ENCODE data around the gene RALY.
"Not testable (repeated sequence)": the region's sequence is repeated elsewhere in the genome, so short reads cannot be mapped to it uniquely, and the experiment has no call there.

DNA sequence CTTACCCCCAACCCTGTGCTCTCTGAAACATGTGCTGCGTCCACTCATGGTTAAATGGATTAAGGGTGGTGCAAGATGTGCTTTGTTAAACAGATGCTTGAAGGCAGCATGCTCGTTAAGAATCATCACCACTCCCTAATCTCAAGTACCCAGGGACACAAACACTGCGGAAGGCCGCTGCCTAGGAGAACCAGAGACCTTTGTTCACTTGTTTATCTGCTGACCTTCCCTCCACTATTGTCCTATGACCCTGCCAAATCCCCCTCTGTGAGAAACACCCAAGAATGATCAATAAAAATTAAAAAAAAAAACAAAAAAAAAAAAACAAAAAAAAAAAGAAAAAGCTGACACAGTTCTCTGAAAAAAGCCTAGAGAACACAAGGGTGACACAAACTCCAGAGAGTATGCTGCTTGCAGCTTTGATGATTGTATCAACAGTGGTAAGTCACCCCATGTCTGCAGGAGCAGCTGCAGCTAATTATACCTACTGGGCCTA is 139.7 kb downstream of the RALY start:
- not testable (repeated sequence) for TF ChIP-seq POLR2A (IDR thresholded peaks at IDR 0.05)
- TF ChIP-seq, protein P1, sequence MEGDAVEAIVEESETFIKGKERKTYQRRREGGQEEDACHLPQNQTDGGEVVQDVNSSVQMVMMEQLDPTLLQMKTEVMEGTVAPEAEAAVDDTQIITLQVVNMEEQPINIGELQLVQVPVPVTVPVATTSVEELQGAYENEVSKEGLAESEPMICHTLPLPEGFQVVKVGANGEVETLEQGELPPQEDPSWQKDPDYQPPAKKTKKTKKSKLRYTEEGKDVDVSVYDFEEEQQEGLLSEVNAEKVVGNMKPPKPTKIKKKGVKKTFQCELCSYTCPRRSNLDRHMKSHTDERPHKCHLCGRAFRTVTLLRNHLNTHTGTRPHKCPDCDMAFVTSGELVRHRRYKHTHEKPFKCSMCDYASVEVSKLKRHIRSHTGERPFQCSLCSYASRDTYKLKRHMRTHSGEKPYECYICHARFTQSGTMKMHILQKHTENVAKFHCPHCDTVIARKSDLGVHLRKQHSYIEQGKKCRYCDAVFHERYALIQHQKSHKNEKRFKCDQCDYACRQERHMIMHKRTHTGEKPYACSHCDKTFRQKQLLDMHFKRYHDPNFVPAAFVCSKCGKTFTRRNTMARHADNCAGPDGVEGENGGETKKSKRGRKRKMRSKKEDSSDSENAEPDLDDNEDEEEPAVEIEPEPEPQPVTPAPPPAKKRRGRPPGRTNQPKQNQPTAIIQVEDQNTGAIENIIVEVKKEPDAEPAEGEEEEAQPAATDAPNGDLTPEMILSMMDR (IDR thresholded peaks at IDR 0.05), result not testable (repeated sequence)

Data from Peyer's patch (tissue), 4 donors.